ENCODE data around the gene CDRT15.
A peak's percentile ranks its signal among the peaks of the same experiment; 100 is the strongest.

Gene CDRT15

GRCh38 chr17:14225254-14225980 is 11.2 kb downstream of the CDRT15 start:
- H3K4me3 ChIP-seq (ENCODE audit: control insufficient read depth, low read depth, low read length), result no peak overlapping the region
- DNase-seq (ENCODE audit: low read depth), result no peak
- no peak for TF ChIP-seq CTCF (IDR thresholded peaks at IDR 0.05; ENCODE audit: control insufficient read depth, insufficient read depth, low read depth, low read length, missing control alignments)

- TF ChIP-seq CTCF (IDR thresholded peaks at IDR 0.05; ENCODE audit: control insufficient read depth, insufficient read depth, low read depth, low read length, missing control alignments), result no peak
- H3K4me3 ChIP-seq (ENCODE audit: control insufficient read depth, low read depth, low read length), result no peak overlapping the region
- DNase-seq (ENCODE audit: low read depth), result no peak
Measured at GRCh38 chr17:14222611-14223010, 14.1 kb downstream of the CDRT15 start.

- TF ChIP-seq CTCF (IDR thresholded peaks at IDR 0.05; ENCODE audit: control insufficient read depth, insufficient read depth, low read depth, low read length, missing control alignments), result no peak
- no peak overlapping the region for H3K4me3 ChIP-seq (ENCODE audit: control insufficient read depth, low read depth, low read length)
- DNase-seq (ENCODE audit: low read depth), result no peak
Measured at GRCh38 chr17:14214271-14214670, 22.4 kb downstream of the CDRT15 start.

GRCh38 chr17:14212401-14212800 is 24.3 kb downstream of the CDRT15 start:
- H3K4me3 ChIP-seq (ENCODE audit: control insufficient read depth, low read depth, low read length), result no peak overlapping the region
- no peak for DNase-seq (ENCODE audit: low read depth)
- TF ChIP-seq CTCF (IDR thresholded peaks at IDR 0.05; ENCODE audit: control insufficient read depth, insufficient read depth, low read depth, low read length, missing control alignments), result no peak

GRCh38 chr17:14211801-14212200 is 24.9 kb downstream of the CDRT15 start:
- no peak for DNase-seq (ENCODE audit: low read depth)
- TF ChIP-seq CTCF (IDR thresholded peaks at IDR 0.05; ENCODE audit: control insufficient read depth, insufficient read depth, low read depth, low read length, missing control alignments), result peak; percentile 36
- no peak overlapping the region for H3K4me3 ChIP-seq (ENCODE audit: control insufficient read depth, low read depth, low read length)

- DNase-seq (ENCODE audit: low read depth), result no peak
- no peak overlapping the region for H3K4me3 ChIP-seq (ENCODE audit: control insufficient read depth, low read depth, low read length)
- no peak for TF ChIP-seq CTCF (IDR thresholded peaks at IDR 0.05; ENCODE audit: control insufficient read depth, insufficient read depth, low read depth, low read length, missing control alignments)
Measured at GRCh38 chr17:14211246-14211645, 25.4 kb downstream of the CDRT15 start.
